ENCODE results near the gene KCNC2. TPM values are rescaled to one million over a fixed set of nuclear protein-coding genes. Genes with fewer than 3 reads are reported as not detected.
"Not testable (repeated sequence)": the region's sequence is repeated elsewhere in the genome, so short reads cannot be mapped to it uniquely, and the experiment has no call there.

The KCNC2 gene
- total RNA-seq, 2 experiments from 2014 or later, result not detected

- no peak for DNase-seq
- POLR2A ChIA-PET, result no interaction called here
- H3K4me1 Mint-ChIP-seq, result no peaks in the 10 kb centered on the region
- CTCF ChIA-PET, result no interaction called here
- no peaks in the 10 kb centered on the region for H3K36me3 Mint-ChIP-seq (ENCODE audit: low read depth)
- peaks cover 1% of the 10 kb centered on the region for H3K27me3 Mint-ChIP-seq
- no peak overlapping the region for H3K4me3 Mint-ChIP-seq
- no peak overlapping the region for H3K27ac Mint-ChIP-seq
- H3K9me3 Mint-ChIP-seq, result no peaks in the 10 kb centered on the region
Observed at GRCh38 chr12:75194250-75194649, 15.4 kb downstream of the KCNC2 start.

- Mint-ChIP-seq H3K4me1 (no peaks in the 10 kb centered on the region), H3K9me3 (no peaks in the 10 kb centered on the region), H3K27me3 (peaks cover under 1% of the 10 kb centered on the region), H3K36me3 (ENCODE audit: low read depth) (no peaks in the 10 kb centered on the region), H3K4me3 (no peak overlapping the region), H3K27ac (no peak overlapping the region)
- ChIA-PET CTCF (no interaction called here), POLR2A (no interaction called here)
- DNase-seq, result no peak
Observed at GRCh38 chr12:75192196-75192595, 17.4 kb downstream of the KCNC2 start.

GRCh38 chr12:75190846-75191245 is 18.8 kb downstream of the KCNC2 start:
- no peak overlapping the region for H3K4me3 Mint-ChIP-seq
- no peak overlapping the region for H3K27ac Mint-ChIP-seq
- DNase-seq, result no peak
- no peaks in the 10 kb centered on the region for H3K27me3 Mint-ChIP-seq
- H3K9me3 Mint-ChIP-seq, result no peaks in the 10 kb centered on the region
- ChIA-PET POLR2A (no interaction called here), CTCF (no interaction called here)
- H3K36me3 Mint-ChIP-seq (ENCODE audit: low read depth), result no peaks in the 10 kb centered on the region
- H3K4me1 Mint-ChIP-seq, result no peaks in the 10 kb centered on the region

GRCh38 chr12:75185881-75186280 is 23.8 kb downstream of the KCNC2 start:
- DNase-seq; H3K36me3 Mint-ChIP-seq (ENCODE audit: low read depth); H3K4me1 Mint-ChIP-seq; POLR2A ChIA-PET; H3K9me3 Mint-ChIP-seq; H3K4me3 Mint-ChIP-seq; CTCF ChIA-PET; H3K27me3 Mint-ChIP-seq; H3K27ac Mint-ChIP-seq: not testable (repeated sequence)

- ChIA-PET CTCF (no interaction called here), POLR2A (no interaction called here)
- no peaks in the 10 kb centered on the region for H3K36me3 Mint-ChIP-seq (ENCODE audit: low read depth)
- H3K4me3 Mint-ChIP-seq, result no peak overlapping the region
- no peak overlapping the region for H3K27ac Mint-ChIP-seq
- no peak for DNase-seq
- H3K4me1 Mint-ChIP-seq, result no peaks in the 10 kb centered on the region
- peaks cover 1% of the 10 kb centered on the region for H3K27me3 Mint-ChIP-seq
- no peaks in the 10 kb centered on the region for H3K9me3 Mint-ChIP-seq
Observed at GRCh38 chr12:75184516-75184915, 25.1 kb downstream of the KCNC2 start.

- no peaks in the 10 kb centered on the region for H3K4me1 Mint-ChIP-seq
- H3K27me3 Mint-ChIP-seq, result peaks cover 1% of the 10 kb centered on the region
- CTCF ChIA-PET, result no interaction called here
- no peaks in the 10 kb centered on the region for H3K9me3 Mint-ChIP-seq
- H3K36me3 Mint-ChIP-seq (ENCODE audit: low read depth), result no peaks in the 10 kb centered on the region
- DNase-seq, result no peak
- POLR2A ChIA-PET, result no interaction called here
- H3K4me3 Mint-ChIP-seq, result no peak overlapping the region
- H3K27ac Mint-ChIP-seq, result no peak overlapping the region
Observed at GRCh38 chr12:75183967-75184366, 25.7 kb downstream of the KCNC2 start.

- Mint-ChIP-seq H3K36me3 (ENCODE audit: low read depth) (no peaks in the 10 kb centered on the region), H3K27me3 (peaks cover 1% of the 10 kb centered on the region), H3K9me3 (no peaks in the 10 kb centered on the region), H3K4me3 (no peak overlapping the region), H3K27ac (no peak overlapping the region), H3K4me1 (no peaks in the 10 kb centered on the region)
- CTCF ChIA-PET, result no interaction called here
- POLR2A ChIA-PET, result no interaction called here
- DNase-seq, result no peak
Observed at GRCh38 chr12:75177997-75178396, 31.6 kb downstream of the KCNC2 start.

- Mint-ChIP-seq H3K4me1 (no peaks in the 10 kb centered on the region), H3K4me3 (no peak overlapping the region), H3K36me3 (ENCODE audit: low read depth) (no peaks in the 10 kb centered on the region), H3K9me3 (no peaks in the 10 kb centered on the region), H3K27me3 (peaks cover 2% of the 10 kb centered on the region), H3K27ac (no peak overlapping the region)
- DNase-seq, result no peak
- CTCF ChIA-PET, result interaction anchor here (0.6 kb wide), 2 partner anchors 27 to 70 kb away, joined by 3 to 4 read pairs; no protein-coding TSS in a partner anchor
- POLR2A ChIA-PET, result no interaction called here
Observed at GRCh38 chr12:75172611-75173010, 37.0 kb downstream of the KCNC2 start.

- no peaks in the 10 kb centered on the region for H3K4me1 Mint-ChIP-seq
- no peak for DNase-seq
- no peaks in the 10 kb centered on the region for H3K36me3 Mint-ChIP-seq (ENCODE audit: low read depth)
- peaks cover 2% of the 10 kb centered on the region for H3K27me3 Mint-ChIP-seq
- ChIA-PET CTCF (interaction anchor here (1.1 kb wide), 1 partner anchor 30 kb away, joined by 3 read pairs; no protein-coding TSS in a partner anchor), POLR2A (no interaction called here)
- H3K9me3 Mint-ChIP-seq, result no peaks in the 10 kb centered on the region
- H3K27ac Mint-ChIP-seq, result no peak overlapping the region
- no peak overlapping the region for H3K4me3 Mint-ChIP-seq
Observed at GRCh38 chr12:75170640-75171185, 38.9 kb downstream of the KCNC2 start.

GRCh38 chr12:75162845-75163244 is 46.8 kb downstream of the KCNC2 start:
- Mint-ChIP-seq H3K36me3 (ENCODE audit: low read depth) (no peaks in the 10 kb centered on the region), H3K4me3 (no peak overlapping the region), H3K27ac (no peak overlapping the region), H3K9me3 (no peaks in the 10 kb centered on the region), H3K27me3 (no peaks in the 10 kb centered on the region), H3K4me1 (no peaks in the 10 kb centered on the region)
- DNase-seq, result no peak
- POLR2A ChIA-PET, result no interaction called here
- CTCF ChIA-PET, result no interaction called here

- DNase-seq, result no peak
- no peaks in the 10 kb centered on the region for H3K9me3 Mint-ChIP-seq
- no peaks in the 10 kb centered on the region for H3K27me3 Mint-ChIP-seq
- H3K4me1 Mint-ChIP-seq, result no peaks in the 10 kb centered on the region
- ChIA-PET POLR2A (no interaction called here), CTCF (no interaction called here)
- H3K27ac Mint-ChIP-seq, result no peak overlapping the region
- H3K4me3 Mint-ChIP-seq, result no peak overlapping the region
- no peaks in the 10 kb centered on the region for H3K36me3 Mint-ChIP-seq (ENCODE audit: low read depth)
Observed at GRCh38 chr12:75161488-75161887, 48.2 kb downstream of the KCNC2 start.

- H3K27ac Mint-ChIP-seq, result no peak overlapping the region
- CTCF ChIA-PET, result no interaction called here
- no peaks in the 10 kb centered on the region for H3K27me3 Mint-ChIP-seq
- POLR2A ChIA-PET, result no interaction called here
- H3K4me1 Mint-ChIP-seq, result no peaks in the 10 kb centered on the region
- no peaks in the 10 kb centered on the region for H3K9me3 Mint-ChIP-seq
- no peak for DNase-seq
- no peak overlapping the region for H3K4me3 Mint-ChIP-seq
- H3K36me3 Mint-ChIP-seq (ENCODE audit: low read depth), result no peaks in the 10 kb centered on the region
Observed at GRCh38 chr12:75157385-75157784, 52.3 kb downstream of the KCNC2 start.

- Mint-ChIP-seq H3K4me1 (no peaks in the 10 kb centered on the region), H3K27me3 (no peaks in the 10 kb centered on the region), H3K9me3 (no peaks in the 10 kb centered on the region), H3K4me3 (no peak overlapping the region), H3K36me3 (ENCODE audit: low read depth) (no peaks in the 10 kb centered on the region), H3K27ac (no peak overlapping the region)
- DNase-seq, result no peak
- ChIA-PET POLR2A (no interaction called here), CTCF (no interaction called here)
Observed at GRCh38 chr12:75155962-75156361, 53.7 kb downstream of the KCNC2 start.

- POLR2A ChIA-PET, result no interaction called here
- Mint-ChIP-seq H3K27ac (no peak overlapping the region), H3K27me3 (no peaks in the 10 kb centered on the region), H3K9me3 (no peaks in the 10 kb centered on the region), H3K4me1 (no peaks in the 10 kb centered on the region), H3K4me3 (no peak overlapping the region), H3K36me3 (ENCODE audit: low read depth) (no peaks in the 10 kb centered on the region)
- CTCF ChIA-PET, result no interaction called here
- no peak for DNase-seq
Observed at GRCh38 chr12:75154388-75154787, 55.3 kb downstream of the KCNC2 start.

Data from activated CD4-positive, alpha-beta T cell treated with anti-CD3 and anti-CD28 coated beads, Interleukin-2, amount 10 ng/mL, durations not matched to agents 7 days and 5 days (primary cell).